ENCODE measurements around the gene HBM.
"Not testable (repeated sequence)": the region's sequence is repeated elsewhere in the genome, so short reads cannot be mapped to it uniquely, and the experiment has no call there.

DNA sequence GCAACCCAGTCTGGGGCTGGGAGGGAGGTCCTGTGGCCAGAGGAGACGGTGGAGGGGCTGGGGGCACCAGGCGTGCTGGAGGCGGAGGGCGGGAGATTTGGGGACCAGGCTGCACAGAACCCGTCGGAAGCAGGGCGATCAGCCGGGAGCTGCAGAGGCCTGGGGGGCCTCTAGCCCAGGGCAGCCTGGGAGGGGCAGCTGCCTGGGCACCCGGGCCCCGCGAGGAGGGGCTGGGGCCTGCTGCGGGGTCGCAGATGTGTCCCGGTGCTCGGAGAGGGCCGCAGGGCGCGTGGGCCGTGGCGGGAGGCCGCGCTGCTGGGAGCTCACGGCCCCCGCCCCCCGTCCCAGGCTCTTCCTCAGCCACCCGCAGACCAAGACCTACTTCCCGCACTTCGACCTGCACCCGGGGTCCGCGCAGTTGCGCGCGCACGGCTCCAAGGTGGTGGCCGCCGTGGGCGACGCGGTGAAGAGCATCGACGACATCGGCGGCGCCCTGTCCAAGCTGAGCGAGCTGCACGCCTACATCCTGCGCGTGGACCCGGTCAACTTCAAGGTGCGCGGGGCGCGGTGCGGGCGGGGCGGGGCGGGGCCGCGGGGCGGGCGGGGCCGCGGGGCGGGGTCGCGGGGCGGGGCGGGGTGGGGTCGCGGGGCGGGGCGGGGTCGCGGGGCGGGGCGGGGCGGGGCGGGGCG lies 1.5 kb upstream of the HBM start:
- TF ChIP-seq, protein P1, sequence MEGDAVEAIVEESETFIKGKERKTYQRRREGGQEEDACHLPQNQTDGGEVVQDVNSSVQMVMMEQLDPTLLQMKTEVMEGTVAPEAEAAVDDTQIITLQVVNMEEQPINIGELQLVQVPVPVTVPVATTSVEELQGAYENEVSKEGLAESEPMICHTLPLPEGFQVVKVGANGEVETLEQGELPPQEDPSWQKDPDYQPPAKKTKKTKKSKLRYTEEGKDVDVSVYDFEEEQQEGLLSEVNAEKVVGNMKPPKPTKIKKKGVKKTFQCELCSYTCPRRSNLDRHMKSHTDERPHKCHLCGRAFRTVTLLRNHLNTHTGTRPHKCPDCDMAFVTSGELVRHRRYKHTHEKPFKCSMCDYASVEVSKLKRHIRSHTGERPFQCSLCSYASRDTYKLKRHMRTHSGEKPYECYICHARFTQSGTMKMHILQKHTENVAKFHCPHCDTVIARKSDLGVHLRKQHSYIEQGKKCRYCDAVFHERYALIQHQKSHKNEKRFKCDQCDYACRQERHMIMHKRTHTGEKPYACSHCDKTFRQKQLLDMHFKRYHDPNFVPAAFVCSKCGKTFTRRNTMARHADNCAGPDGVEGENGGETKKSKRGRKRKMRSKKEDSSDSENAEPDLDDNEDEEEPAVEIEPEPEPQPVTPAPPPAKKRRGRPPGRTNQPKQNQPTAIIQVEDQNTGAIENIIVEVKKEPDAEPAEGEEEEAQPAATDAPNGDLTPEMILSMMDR (IDR thresholded peaks at IDR 0.05; ENCODE audit: poor library complexity) = not testable (repeated sequence)
- TF ChIP-seq EZH2 (IDR thresholded peaks at IDR 0.05; ENCODE audit: borderline replicate concordance) = not testable (repeated sequence)

Data from hepatocyte (in vitro differentiated cells).